GM12872 (cell line): ENCODE measurements around the gene MOV10.

Experiments
- CTCF ChIP-seq: IDR thresholded peaks from 3 replicates; pipeline ENCODE4 v1.5.1; 2011; ENCODE audit warnings: low read depth, mild to moderate bottlenecking, low read length, moderate library complexity; ENCODE audit not compliant: insufficient read depth

MOV10 gene

GRCh38 chr1:112651205-112651604 lies 23.3 kb upstream of the MOV10 start:
- TF ChIP-seq CTCF = no peak

- TF ChIP-seq CTCF = no peak
Measured at GRCh38 chr1:112665857-112666256, 8.6 kb upstream of the MOV10 start.

GRCh38 chr1:112666946-112667345 lies 7.5 kb upstream of the MOV10 start:
- no peak for TF ChIP-seq CTCF

- no peak for TF ChIP-seq CTCF
Measured at GRCh38 chr1:112672009-112672408, 2.5 kb upstream of the MOV10 start.

GRCh38 chr1:112672842-112673241 lies 1.6 kb upstream of the MOV10 start:
- no peak for TF ChIP-seq CTCF

- peak; percentile 53; the same call in 2 of the 3 replicates for TF ChIP-seq CTCF
Measured at GRCh38 chr1:112673592-112674439, 643 bp upstream of the MOV10 start.

GRCh38 chr1:112674986-112675727 lies 698 bp downstream of the MOV10 start:
- no peak; the same call in 2 of the 3 replicates for TF ChIP-seq CTCF
